HL-60 (cell line): ENCODE results near the gene RBM7.

Experiments
- GABPA ChIP-seq: IDR thresholded peaks from 2 replicates; pipeline ENCODE4 v1.6.1; 2012; ENCODE audit warnings: low read depth
- POLR2AphosphoS5 ChIP-seq: IDR thresholded peaks from 2 replicates; pipeline ENCODE4 v1.6.1; 2012; ENCODE audit warnings: low read depth
- TF ChIP-seq, protein P1 (sequence below): IDR thresholded peaks from one replicate; pipeline ENCODE4 v1.5.1; 2011; ENCODE audit warnings: low read length, control low read depth, inconsistent platforms; ENCODE audit not compliant: insufficient read depth
- TF ChIP-seq, protein P2 (sequence below): IDR thresholded peaks from 2 replicates; pipeline ENCODE4 v1.6.1; 2012; ENCODE audit warnings: low read depth; ENCODE audit not compliant: insufficient replicate concordance

DNA sequence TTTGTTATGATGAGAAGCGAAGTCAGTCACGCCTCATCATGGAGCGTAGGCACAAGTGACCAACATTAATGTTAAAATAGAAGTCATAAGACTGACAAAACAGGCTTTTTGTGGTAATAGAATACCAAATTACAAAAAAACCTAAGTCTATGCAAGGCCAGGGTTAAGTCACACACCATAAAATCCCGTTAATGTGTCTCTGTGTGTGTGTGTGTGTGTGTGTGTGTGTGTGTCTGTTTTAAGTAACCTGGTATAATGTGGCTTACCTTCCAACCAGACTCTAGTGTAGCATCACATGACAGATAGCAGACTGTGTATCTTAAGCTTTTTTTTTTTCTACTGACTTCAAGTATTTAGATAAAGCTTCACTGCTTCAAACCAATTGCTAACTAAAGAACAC lies 38.1 kb upstream of the RBM7 start:
- TF ChIP-seq, protein P1, sequence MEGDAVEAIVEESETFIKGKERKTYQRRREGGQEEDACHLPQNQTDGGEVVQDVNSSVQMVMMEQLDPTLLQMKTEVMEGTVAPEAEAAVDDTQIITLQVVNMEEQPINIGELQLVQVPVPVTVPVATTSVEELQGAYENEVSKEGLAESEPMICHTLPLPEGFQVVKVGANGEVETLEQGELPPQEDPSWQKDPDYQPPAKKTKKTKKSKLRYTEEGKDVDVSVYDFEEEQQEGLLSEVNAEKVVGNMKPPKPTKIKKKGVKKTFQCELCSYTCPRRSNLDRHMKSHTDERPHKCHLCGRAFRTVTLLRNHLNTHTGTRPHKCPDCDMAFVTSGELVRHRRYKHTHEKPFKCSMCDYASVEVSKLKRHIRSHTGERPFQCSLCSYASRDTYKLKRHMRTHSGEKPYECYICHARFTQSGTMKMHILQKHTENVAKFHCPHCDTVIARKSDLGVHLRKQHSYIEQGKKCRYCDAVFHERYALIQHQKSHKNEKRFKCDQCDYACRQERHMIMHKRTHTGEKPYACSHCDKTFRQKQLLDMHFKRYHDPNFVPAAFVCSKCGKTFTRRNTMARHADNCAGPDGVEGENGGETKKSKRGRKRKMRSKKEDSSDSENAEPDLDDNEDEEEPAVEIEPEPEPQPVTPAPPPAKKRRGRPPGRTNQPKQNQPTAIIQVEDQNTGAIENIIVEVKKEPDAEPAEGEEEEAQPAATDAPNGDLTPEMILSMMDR = no peak
- TF ChIP-seq POLR2AphosphoS5 = no peak
- TF ChIP-seq, protein P2, sequence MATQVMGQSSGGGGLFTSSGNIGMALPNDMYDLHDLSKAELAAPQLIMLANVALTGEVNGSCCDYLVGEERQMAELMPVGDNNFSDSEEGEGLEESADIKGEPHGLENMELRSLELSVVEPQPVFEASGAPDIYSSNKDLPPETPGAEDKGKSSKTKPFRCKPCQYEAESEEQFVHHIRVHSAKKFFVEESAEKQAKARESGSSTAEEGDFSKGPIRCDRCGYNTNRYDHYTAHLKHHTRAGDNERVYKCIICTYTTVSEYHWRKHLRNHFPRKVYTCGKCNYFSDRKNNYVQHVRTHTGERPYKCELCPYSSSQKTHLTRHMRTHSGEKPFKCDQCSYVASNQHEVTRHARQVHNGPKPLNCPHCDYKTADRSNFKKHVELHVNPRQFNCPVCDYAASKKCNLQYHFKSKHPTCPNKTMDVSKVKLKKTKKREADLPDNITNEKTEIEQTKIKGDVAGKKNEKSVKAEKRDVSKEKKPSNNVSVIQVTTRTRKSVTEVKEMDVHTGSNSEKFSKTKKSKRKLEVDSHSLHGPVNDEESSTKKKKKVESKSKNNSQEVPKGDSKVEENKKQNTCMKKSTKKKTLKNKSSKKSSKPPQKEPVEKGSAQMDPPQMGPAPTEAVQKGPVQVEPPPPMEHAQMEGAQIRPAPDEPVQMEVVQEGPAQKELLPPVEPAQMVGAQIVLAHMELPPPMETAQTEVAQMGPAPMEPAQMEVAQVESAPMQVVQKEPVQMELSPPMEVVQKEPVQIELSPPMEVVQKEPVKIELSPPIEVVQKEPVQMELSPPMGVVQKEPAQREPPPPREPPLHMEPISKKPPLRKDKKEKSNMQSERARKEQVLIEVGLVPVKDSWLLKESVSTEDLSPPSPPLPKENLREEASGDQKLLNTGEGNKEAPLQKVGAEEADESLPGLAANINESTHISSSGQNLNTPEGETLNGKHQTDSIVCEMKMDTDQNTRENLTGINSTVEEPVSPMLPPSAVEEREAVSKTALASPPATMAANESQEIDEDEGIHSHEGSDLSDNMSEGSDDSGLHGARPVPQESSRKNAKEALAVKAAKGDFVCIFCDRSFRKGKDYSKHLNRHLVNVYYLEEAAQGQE = no peak
- TF ChIP-seq GABPA = no peak
